ENCODE results near the gene BACH2. TPM values are rescaled to one million over a fixed set of nuclear protein-coding genes. Genes with fewer than 3 reads are reported as not detected.

BACH2 gene
- total and polyA plus RNA-seq, 2 of the 8 experiments (the other 6 are each of a cell fraction or from before 2014, with no cell fraction given), result 1.9 to 5.9 TPM

DNA sequence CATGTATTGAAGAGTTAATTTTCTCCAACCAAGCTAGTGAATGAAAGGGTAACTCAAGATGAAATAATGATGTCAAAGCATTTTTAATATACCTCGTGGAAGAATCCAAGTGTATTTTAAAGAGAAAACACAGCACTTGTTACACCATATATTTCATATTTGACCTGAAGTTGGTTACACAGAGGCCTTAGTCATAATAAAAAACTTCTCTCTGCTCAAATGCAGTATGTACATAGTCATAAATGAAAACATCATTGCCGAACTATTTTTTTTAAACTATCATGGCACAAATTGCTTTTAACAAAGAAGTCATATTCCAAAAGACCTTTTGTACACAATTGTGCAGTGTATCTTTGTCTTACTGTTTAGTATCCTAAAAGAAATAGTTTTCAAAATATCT is 43.0 kb downstream of the BACH2 start (continued):
- no peak for TF ChIP-seq HDAC2 (IDR thresholded peaks at IDR 0.05; ENCODE audit: borderline replicate concordance in 1 of 2, low read depth in 2 of 2, low read length in 2 of 2)
- no peak for TF ChIP-seq CHD7 (IDR thresholded peaks at IDR 0.05; ENCODE audit: insufficient replicate concordance, low read length)
- TF ChIP-seq CREB1 (IDR thresholded peaks at IDR 0.05), result no peak
